GM12872 (cell line): ENCODE results near the gene HSPA12B.

Experiments
- CTCF ChIP-seq: IDR thresholded peaks from 3 replicates; pipeline ENCODE4 v1.5.1; 2011; ENCODE audit warnings: low read depth, mild to moderate bottlenecking, low read length, moderate library complexity; ENCODE audit not compliant: insufficient read depth

The HSPA12B gene

GRCh38 chr20:3798373-3798768, 65.9 kb downstream of the HSPA12B start:
- TF ChIP-seq CTCF, result no peak

GRCh38 chr20:3798908-3799248, 66.4 kb downstream of the HSPA12B start:
- no peak for TF ChIP-seq CTCF

GRCh38 chr20:3800256-3800877, 67.9 kb downstream of the HSPA12B start:
- no peak for TF ChIP-seq CTCF

- TF ChIP-seq CTCF, result no peak
These were observed 68.4 kb downstream of the HSPA12B start for GRCh38 chr20:3800878-3801260.

GRCh38 chr20:3801299-3801698, 68.8 kb downstream of the HSPA12B start:
- TF ChIP-seq CTCF, result no peak

- TF ChIP-seq CTCF, result no peak
These were observed 69.4 kb downstream of the HSPA12B start for GRCh38 chr20:3801846-3802245.
